AG04450 (cell line): ENCODE measurements around the gene AP1S2. TPM values are rescaled to one million over a fixed set of nuclear protein-coding genes. Genes with fewer than 3 reads are reported as not detected.

Experiments used
- CTCF ChIA-PET: fragments of 300-600, 350-600 bp; formaldehyde crosslinking; extraction: SDS; loops from one replicate; lab custom pipeline; 2022; ENCODE audit warnings: antibody characterized with exemption, inconsistent platforms; lab: Charles Lee
- POLR2A ChIA-PET: fragments of 350-600 bp; formaldehyde crosslinking; extraction: SDS; loops from one replicate; lab custom pipeline; 2021; ENCODE audit warnings: antibody characterized with exemption, inconsistent platforms; lab: Yijun Ruan, JAX
- DNase-seq: peaks from one replicate; pipeline ENCODE4 v3.0.0-alpha.2; 2011; ENCODE audit warnings: low read depth, low spot score
- H3K27ac ChIP-seq: one replicate; pipeline ENCODE4 v1.5.1; 2012; ENCODE audit warnings: low read depth, low read length, control low read depth
- H3K27me3 ChIP-seq: one replicate; pipeline ENCODE4 v1.6.0; 2012; ENCODE audit warnings: low read length; ENCODE audit not compliant: control insufficient read depth, insufficient read depth
- H3K4me3 ChIP-seq: 2 replicates; pipeline ENCODE4 v1.5.1; 2011; ENCODE audit warnings: mild to moderate bottlenecking, low read depth, low read length, control low read depth
- H3K9me3 ChIP-seq: 2 replicates; pipeline ENCODE4 v1.5.1; 2012; ENCODE audit warnings: low read length; ENCODE audit not compliant: control insufficient read depth, insufficient read depth
- polyA plus RNA-seq: library from polyadenylated mRNA; depleted of rRNA; stranded (reverse); fragments of >200 nt; gene quantifications from 2 replicates; pipeline ENCODE4 v1.2.3, GENCODE V29; 2011
- TF ChIP-seq, protein P1 (sequence below): IDR thresholded peaks from 2 replicates; pipeline ENCODE4 v1.5.1; 2011; ENCODE audit warnings: low read depth, low read length, control low read depth, inconsistent platforms

AP1S2 gene
- polyA plus RNA-seq, 1 experiment, result 60.8 TPM

DNA sequence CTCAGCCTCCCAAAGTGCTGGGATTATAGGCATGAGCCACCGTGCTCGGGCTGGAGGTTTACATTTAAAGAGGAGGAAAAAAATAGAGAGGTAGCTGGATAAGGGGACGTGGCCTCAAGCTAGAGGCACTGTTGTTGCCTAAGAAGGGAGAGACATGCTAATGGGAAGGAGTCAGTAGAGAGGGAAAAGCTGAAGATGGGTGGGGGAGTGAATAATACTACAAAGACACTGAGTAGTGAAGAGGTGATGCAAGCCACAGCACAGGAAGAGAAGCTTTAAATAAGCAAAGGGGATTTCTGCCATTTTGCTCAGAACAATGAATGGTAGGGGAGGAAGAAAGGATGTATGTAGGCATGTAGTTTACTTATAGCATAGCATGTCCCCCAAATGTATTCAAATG lies 11.5 kb upstream of the AP1S2 start:
- Histone ChIP-seq H3K4me3 (no peak overlapping the region), H3K27me3 (no peaks in the 10 kb centered on the region), H3K9me3 (no peaks in the 10 kb centered on the region), H3K27ac (no peak overlapping the region)
- TF ChIP-seq, protein P1, sequence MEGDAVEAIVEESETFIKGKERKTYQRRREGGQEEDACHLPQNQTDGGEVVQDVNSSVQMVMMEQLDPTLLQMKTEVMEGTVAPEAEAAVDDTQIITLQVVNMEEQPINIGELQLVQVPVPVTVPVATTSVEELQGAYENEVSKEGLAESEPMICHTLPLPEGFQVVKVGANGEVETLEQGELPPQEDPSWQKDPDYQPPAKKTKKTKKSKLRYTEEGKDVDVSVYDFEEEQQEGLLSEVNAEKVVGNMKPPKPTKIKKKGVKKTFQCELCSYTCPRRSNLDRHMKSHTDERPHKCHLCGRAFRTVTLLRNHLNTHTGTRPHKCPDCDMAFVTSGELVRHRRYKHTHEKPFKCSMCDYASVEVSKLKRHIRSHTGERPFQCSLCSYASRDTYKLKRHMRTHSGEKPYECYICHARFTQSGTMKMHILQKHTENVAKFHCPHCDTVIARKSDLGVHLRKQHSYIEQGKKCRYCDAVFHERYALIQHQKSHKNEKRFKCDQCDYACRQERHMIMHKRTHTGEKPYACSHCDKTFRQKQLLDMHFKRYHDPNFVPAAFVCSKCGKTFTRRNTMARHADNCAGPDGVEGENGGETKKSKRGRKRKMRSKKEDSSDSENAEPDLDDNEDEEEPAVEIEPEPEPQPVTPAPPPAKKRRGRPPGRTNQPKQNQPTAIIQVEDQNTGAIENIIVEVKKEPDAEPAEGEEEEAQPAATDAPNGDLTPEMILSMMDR, result no peak
- ChIA-PET CTCF (no interaction called here), POLR2A (no interaction called here)
- DNase-seq, result no peak

DNA sequence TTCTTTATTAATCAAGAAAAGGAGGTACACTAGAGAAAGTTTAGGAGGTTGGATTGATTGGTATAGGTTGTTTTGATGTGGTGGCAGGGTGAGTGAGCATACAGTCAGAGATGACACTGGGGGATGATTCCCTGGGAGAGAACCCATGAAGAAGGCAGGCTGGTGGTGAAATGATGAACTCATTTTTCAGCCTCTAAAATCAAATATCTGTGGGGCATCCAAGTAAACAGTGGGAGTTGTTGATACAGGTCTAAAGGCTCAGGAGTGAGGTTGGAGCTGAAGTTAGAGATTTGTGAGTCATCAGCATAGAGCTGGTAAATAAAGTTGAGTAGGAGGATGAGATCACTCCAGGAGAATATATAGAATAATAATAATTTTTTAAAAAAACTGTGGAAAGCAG lies 10.0 kb upstream of the AP1S2 start:
- DNase-seq, result peak; percentile 7
- Histone ChIP-seq H3K27me3 (no peaks in the 10 kb centered on the region), H3K4me3 (no peak overlapping the region), H3K9me3 (no peaks in the 10 kb centered on the region), H3K27ac (no peak overlapping the region)
- ChIA-PET CTCF (no interaction called here), POLR2A (no interaction called here)
- TF ChIP-seq, protein P1, result no peak

DNA sequence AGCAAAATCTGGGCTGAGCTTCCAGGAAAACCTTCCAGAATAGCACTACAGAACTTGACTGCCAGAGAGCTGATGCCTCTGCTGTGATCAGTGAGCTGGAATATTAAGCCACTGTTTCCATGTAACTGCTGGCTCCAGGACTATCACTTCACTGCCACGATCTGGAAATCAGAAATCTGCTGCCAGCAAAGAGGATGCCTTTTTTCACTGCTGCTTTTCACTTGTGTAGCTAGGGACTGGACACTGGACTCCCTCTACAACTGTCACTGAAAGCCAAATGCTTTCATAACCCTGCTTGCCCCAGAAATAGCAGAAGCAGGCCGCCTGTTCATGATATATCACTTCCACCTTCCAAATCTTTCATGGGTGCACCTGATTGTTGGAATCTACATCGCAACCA lies 9.4 kb upstream of the AP1S2 start:
- DNase-seq, result no peak
- H3K9me3 ChIP-seq, result no peaks in the 10 kb centered on the region
- CTCF ChIA-PET, result no interaction called here
- no peak overlapping the region for H3K4me3 ChIP-seq
- TF ChIP-seq, protein P1, result no peak
- POLR2A ChIA-PET, result no interaction called here
- no peaks in the 10 kb centered on the region for H3K27me3 ChIP-seq
- H3K27ac ChIP-seq, result no peak overlapping the region

DNA sequence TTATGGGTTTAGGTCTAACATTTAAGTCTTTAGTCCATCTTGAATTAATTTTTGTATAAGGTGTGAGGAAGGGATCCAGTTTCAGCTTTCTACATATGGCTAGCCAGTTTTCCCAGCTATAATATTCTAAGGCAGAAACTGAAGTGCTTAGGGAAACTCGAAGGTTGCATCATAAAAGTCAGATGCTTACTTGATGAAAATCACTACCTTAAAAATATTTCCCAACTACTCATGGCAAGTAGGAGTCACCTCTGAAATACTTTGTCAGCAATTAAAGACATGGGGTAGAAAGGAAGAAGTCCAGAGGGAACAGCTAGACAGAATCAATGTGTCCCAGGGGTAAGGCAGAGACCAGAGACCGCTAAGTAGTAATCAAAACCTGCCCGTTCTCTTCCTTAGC lies 6.3 kb upstream of the AP1S2 start:
- TF ChIP-seq, protein P1, result no peak
- Histone ChIP-seq H3K27ac (no peak overlapping the region), H3K9me3 (no peaks in the 10 kb centered on the region), H3K4me3 (no peak overlapping the region), H3K27me3 (no peaks in the 10 kb centered on the region)
- no peak for DNase-seq
- ChIA-PET CTCF (no interaction called here), POLR2A (no interaction called here)

DNA sequence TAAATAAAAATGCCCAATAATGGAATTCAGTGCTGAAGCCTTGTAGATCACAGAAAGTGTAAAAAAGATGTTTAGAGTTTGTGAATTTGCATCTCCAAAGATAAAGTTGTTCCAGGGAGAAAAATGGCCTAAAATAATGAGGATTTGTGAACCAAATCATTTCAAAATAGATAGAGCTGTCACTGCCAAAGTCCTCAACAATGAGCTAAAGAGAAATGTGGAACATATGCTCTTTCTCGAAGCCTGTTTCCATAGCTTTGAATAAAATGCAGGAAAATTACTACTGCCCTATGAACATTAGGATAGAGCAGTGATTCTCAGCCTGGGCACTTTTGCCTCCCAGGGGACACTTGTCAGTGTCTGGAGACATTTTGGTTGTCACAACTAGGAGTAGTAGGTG lies 3.4 kb upstream of the AP1S2 start:
- Histone ChIP-seq H3K9me3 (no peaks in the 10 kb centered on the region), H3K27ac (no peak overlapping the region), H3K4me3 (no peak overlapping the region), H3K27me3 (no peaks in the 10 kb centered on the region)
- TF ChIP-seq, protein P1, result no peak
- no peak for DNase-seq
- POLR2A ChIA-PET, result no interaction called here
- CTCF ChIA-PET, result no interaction called here
